SW 1271 (cell line): ENCODE results near the gene VPS72.

ENCODE experiments used
- DNase-seq, 2 experiments: peaks; one replicate each; lab custom pipeline; 2025; lab: John Stamatoyannopoulos, UW

The VPS72 gene

GRCh38 chr1:151144474-151145303 lies 45.3 kb downstream of the VPS72 start:
- no peak for DNase-seq

GRCh38 chr1:151143986-151144385 lies 46.0 kb downstream of the VPS72 start:
- DNase-seq = no peak

DNA sequence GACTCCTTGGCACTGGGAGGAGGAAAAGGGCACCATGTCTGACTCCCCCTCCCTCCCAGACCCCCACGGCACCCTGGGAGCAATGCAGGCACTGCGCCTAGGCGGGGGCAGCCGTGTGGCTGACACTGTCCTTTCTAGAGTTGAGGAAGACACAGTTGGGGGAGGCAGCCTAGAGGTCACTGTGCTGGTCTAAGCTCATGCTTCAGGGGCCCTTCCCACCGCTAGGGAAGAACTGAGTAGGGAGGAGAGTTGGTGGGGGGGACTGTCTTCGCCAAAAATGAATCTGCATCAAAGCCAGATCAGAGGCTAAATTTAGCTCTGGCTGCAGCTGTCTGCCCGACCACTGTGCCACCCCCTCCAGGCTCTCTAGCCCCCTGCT lies 47.0 kb downstream of the VPS72 start:
- DNase-seq = no peak

GRCh38 chr1:151142411-151143056 lies 47.5 kb downstream of the VPS72 start:
- no peak for DNase-seq

DNA sequence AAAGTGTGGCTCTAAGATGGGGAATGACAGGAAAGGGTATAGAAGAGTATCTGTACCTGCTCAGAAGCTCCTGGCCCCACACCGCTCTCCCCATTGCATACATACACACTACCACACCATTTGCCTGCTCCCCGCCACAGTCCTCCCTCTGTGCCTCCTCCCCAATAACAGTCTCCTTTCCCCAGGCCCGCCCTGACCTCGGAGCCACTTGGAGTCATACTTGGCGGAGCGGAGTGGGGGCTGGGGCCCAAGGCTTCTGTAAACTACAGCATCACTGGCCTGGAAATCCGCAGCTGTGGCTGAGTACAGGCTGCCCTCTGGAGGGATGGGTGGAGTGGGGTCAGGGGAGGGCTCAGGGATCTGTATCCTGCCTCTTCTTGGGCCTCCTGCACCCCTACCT lies 52.2 kb downstream of the VPS72 start:
- DNase-seq = no peak

DNA sequence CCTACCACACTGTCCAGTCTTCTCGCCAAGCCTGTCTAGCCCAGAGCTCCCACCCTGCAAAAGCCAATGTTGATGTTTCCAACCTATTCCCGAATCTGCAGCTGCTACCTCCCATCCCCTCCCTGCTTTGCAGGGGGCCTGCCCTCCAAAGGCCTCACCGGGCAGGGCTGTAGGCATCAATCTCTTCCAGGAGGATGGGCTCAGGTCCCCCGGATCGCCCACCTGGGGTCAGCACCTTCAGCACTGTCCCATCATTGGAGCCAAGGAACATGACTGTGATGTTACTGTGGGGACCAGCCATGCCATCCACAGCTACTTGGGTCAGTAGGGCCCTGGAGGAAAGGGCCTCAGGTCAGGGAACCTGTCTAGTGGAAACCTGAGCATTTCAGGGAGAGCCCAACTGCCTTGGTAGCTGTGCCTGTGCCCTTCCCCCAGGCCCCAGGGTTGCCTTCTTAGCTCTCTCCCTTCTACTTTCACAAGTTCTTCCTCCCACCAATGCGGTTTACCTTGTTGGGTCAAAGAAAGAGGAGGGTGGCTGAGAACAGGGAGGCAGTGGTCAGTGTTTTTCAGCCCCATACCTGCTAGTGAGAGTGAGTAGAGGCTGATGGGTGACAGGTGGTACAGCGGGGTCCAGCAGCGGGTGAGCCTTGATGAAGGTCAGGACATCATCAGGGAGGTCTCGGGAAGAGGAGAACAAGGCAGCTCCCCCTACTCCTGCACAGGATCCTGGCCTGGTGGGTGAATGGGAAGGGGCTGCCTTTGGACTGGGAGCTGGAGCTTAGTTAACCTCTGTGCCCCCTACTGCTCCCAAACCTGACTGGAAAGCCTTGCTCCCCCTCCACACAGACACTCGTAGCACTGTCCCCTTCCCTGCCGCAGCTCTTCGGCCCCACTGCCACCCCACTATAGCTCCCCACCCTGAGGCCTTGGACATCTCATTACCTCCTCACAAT lies 54.3 kb downstream of the VPS72 start:
- DNase-seq = no peak

DNA sequence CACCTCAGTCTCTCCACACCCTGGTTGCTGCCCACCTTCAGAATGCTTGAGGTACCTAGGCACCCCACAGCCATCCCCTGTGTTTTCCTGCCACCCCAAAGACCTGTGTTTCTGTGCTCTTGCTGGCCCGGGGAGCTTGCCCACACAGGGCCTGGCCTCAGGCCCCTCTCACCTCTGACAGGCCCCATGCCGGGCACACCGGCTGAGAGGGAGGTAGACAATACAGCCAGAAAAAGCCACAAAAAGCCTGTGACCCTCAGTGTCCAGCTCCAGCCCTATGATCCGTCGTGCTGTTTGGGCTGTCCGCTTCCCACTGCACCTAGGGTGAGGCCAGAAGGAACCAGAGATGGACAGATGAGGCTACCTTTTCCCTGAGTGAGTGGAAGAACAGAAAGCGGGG lies 55.0 kb downstream of the VPS72 start:
- no peak for DNase-seq

- DNase-seq = no peak
Observed at GRCh38 chr1:151134396-151134795, 55.6 kb downstream of the VPS72 start.

DNA sequence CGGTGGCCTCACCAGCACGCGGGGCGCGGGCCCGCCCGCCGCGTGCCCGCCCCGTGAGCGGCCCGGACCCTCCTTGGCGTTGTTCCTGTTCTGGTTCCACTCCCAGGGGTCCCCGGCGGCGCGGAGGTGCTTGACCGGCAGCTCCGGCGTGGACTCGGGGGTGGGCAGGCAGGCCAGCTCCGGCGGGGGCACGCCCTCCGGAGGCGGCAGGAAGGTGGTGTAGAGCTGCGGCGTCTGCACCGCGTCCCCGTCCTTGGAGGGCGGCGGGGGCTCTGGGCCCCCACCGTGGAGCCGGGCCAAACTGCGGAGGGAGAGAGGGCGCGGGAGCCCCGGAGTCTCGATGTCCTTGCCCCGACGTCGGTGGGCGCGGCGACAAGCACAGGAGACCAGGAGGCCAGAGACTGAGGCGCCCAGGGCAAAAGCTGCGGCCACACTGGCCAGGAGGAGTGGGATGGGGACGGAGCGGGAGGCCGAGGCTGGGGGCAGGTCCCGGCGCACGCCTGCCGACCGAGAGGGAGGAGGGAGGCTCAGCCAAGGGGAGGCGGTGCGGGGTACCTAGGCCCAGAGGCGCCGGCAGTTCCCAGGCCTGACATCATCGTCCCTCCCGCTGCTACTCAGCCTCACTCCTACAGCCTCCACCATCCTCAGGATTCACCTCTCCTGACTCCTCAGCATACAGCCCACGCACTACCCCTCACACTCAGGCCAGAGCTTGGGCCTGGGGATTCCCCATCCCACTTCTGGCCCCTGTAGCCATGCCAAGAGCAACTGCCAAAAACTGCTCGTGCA lies 56.8 kb downstream of the VPS72 start:
- DNase-seq = no peak

DNA sequence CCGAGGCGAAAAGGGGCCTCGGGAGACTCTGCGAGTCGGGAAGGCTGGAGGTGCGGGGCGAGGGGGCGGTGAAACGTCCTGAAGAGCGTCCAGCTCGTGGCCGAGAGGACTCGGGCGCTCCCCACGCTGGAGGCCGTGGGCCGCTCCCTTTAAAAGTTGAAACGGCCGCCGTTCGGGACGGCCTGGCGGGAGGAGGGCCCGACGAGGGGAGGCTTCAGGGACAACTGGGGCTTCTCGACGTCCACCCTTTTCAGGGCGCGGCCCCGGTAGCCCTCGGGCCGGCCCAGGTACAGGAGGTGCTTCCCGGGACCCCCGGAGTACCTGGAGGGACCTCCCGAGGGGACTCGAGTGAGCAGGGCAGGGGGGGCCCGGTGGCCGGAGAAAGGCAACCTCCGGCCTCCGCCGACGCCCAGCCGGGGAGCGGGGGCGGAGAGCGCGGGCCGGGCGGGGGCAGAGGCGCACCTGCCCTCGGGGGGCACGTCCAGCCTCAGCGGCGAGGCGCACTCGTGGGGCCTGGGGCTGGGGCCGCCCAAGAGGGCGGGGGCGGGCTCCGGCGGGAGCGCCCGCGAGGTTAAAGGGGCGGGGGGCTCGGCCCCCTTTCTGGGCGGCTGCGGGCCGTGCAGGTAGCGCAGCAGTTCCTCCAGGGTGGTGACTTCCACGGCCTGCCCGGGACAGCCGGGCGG lies 57.5 kb downstream of the VPS72 start:
- no peak for DNase-seq

GRCh38 chr1:151131701-151132334 lies 58.2 kb downstream of the VPS72 start:
- no peak for DNase-seq

- DNase-seq = no peak
Observed at GRCh38 chr1:151130987-151131586, 58.9 kb downstream of the VPS72 start.

DNA sequence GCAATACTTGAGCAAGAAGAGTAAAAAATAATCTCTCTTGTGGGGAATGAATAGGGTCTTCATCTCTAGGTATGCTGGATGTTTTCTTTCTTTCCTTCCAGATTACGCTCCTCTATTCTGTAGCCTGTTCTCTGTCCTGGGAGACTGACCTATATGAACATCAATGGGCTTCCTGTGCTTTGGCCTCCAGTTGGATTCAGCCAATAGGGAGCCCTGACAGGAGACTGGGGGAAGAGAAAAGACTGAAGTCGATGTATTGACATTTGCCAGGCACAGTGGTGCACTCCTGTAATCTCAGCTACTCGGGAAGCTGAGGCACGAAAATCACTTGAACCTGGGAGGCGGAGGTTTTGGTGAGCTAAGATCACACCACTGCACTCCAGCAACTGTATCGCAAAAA lies 61.2 kb downstream of the VPS72 start:
- DNase-seq = no peak
